ENCODE data around the gene FOXL3. TPM values are rescaled to one million over a fixed set of nuclear protein-coding genes. Genes with fewer than 3 reads are reported as not detected.
"Not testable (repeated sequence)": the region's sequence is repeated elsewhere in the genome, so short reads cannot be mapped to it uniquely, and the experiment has no call there.

The FOXL3 gene
- total RNA-seq, 6 experiments from 2014 or later: not detected

DNA sequence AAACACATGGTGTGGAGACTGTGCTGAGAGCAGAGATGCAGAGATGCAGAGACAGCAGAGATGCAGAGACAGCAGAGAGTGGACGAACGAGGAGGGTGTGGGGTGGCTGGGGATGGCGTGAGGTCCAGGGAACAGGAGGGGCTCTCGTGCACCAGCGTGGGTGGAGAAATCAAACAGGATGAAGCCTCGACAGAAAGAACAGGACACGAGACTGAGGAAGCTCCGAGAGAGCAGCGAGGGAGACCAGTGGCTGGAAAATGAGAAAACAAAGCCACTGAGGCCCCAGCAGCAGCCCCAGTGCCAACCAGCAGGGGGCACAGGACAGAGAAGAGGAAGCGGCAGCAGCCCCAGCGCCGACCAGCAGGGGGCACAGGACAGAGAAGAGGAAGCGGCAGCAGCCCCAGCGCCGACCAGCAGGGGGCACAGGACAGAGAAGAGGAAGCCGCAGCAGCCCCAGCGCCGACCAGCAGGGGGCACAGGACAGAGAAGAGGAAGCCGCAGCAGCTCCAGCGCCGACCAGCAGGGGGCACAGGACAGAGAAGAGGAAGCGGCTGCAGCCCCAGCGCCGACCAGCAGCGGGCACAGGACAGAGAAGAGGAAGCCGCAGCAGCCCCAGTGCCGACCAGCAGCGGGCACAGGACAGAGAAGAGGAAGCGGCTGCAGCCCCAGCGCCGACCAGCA is 27.2 kb upstream of the FOXL3 start:
- Mint-ChIP-seq H3K9me3 (peaks cover 30% of the 10 kb centered on the region), H3K36me3 (ENCODE audit: low read depth) (peaks cover 22% of the 10 kb centered on the region), H3K27me3 (ENCODE audit: insufficient read depth) (peaks cover 11% of the 10 kb centered on the region)
- H3K4me3 Mint-ChIP-seq; H3K4me1 Mint-ChIP-seq (ENCODE audit: low read depth); H3K27ac Mint-ChIP-seq: not testable (repeated sequence)
- peak; percentile 74 for TF ChIP-seq CTCF (IDR thresholded peaks at IDR 0.05)
- DNase-seq: peak; percentile 6

- Mint-ChIP-seq H3K36me3 (ENCODE audit: low read depth) (peaks cover 22% of the 10 kb centered on the region), H3K27me3 (ENCODE audit: insufficient read depth) (peaks cover 12% of the 10 kb centered on the region), H3K9me3 (peaks cover 30% of the 10 kb centered on the region)
- DNase-seq; H3K4me3 Mint-ChIP-seq; H3K27ac Mint-ChIP-seq; H3K4me1 Mint-ChIP-seq (ENCODE audit: low read depth): not testable (repeated sequence)
- TF ChIP-seq CTCF (IDR thresholded peaks at IDR 0.05): peak; percentile 61
Measured at GRCh38 chr7:263483-264351, 26.3 kb upstream of the FOXL3 start.

- no peak overlapping the region for H3K4me3 Mint-ChIP-seq
- H3K27ac Mint-ChIP-seq: no peak overlapping the region
- peaks cover 24% of the 10 kb centered on the region for H3K9me3 Mint-ChIP-seq
- no peak for TF ChIP-seq CTCF (IDR thresholded peaks at IDR 0.05)
- no peaks in the 10 kb centered on the region for H3K4me1 Mint-ChIP-seq (ENCODE audit: low read depth)
- no peak for DNase-seq
- H3K27me3 Mint-ChIP-seq (ENCODE audit: insufficient read depth): peaks cover 12% of the 10 kb centered on the region
- H3K36me3 Mint-ChIP-seq (ENCODE audit: low read depth): peaks cover 15% of the 10 kb centered on the region
Measured at GRCh38 chr7:264541-265191, 25.3 kb upstream of the FOXL3 start.

GRCh38 chr7:265192-265997 is 24.6 kb upstream of the FOXL3 start:
- no peak for DNase-seq

More at GRCh38 chr7:265192-265997, 24.6 kb upstream of the FOXL3 start:
- Mint-ChIP-seq H3K36me3 (ENCODE audit: low read depth) (peaks cover 10% of the 10 kb centered on the region), H3K27me3 (ENCODE audit: insufficient read depth) (peaks cover 14% of the 10 kb centered on the region), H3K27ac (no peak overlapping the region), H3K9me3 (peaks cover 21% of the 10 kb centered on the region), H3K4me3 (no peak overlapping the region), H3K4me1 (ENCODE audit: low read depth) (no peaks in the 10 kb centered on the region)
- TF ChIP-seq CTCF (IDR thresholded peaks at IDR 0.05): no peak
